WERI-Rb-1 (cell line): ENCODE measurements around the gene GAB3.
"Not testable (repeated sequence)": the region's sequence is repeated elsewhere in the genome, so short reads cannot be mapped to it uniquely, and the experiment has no call there.

Experiments
- DNase-seq: peaks from one replicate; pipeline ENCODE4 v3.0.0-alpha.2; 2020
- H3K27ac ChIP-seq: fragments of 250-450 bp; sonication (Bioruptor Pico); 2 replicates; pipeline ENCODE4 v1.5.1; 2020; ENCODE audit warnings: mild to moderate bottlenecking, moderate library complexity
- H3K27me3 ChIP-seq: fragments of 250-450 bp; sonication (Bioruptor Pico); 2 replicates; pipeline ENCODE4 v1.5.1; 2021; ENCODE audit warnings: mild to moderate bottlenecking, low read depth, moderate library complexity; ENCODE audit not compliant: insufficient read depth, severe bottlenecking
- H3K36me3 ChIP-seq: fragments of 250-450 bp; sonication (Bioruptor Pico); 2 replicates; pipeline ENCODE4 v1.5.1; 2020; ENCODE audit warnings: mild to moderate bottlenecking, moderate library complexity
- H3K4me3 ChIP-seq: 2 replicates; pipeline ENCODE4 v1.5.1; 2011; ENCODE audit warnings: low read depth, mild to moderate bottlenecking, control low read depth, low read length
- H3K9me3 ChIP-seq: fragments of 250-450 bp; sonication (Bioruptor Pico); 2 replicates; pipeline ENCODE4 v1.5.1; 2021; ENCODE audit warnings: mild to moderate bottlenecking, moderate library complexity; ENCODE audit not compliant: severe bottlenecking
- CTCF ChIP-seq: IDR thresholded peaks from 2 replicates; pipeline ENCODE4 v1.5.1; 2011; ENCODE audit warnings: low read depth, mild to moderate bottlenecking, control low read depth, inconsistent platforms, low read length

The GAB3 gene

GRCh38 chrX:154658187-154658586, 92.7 kb downstream of the GAB3 start:
- Histone ChIP-seq H3K27ac (no peak overlapping the region), H3K9me3 (peaks cover 3% of the 10 kb centered on the region), H3K27me3 (peaks cover 19% of the 10 kb centered on the region), H3K36me3 (no peaks in the 10 kb centered on the region), H3K4me3 (no peak overlapping the region)
- DNase-seq: no peak
- no peak for TF ChIP-seq CTCF

GRCh38 chrX:154657226-154657805, 93.6 kb downstream of the GAB3 start:
- H3K27ac ChIP-seq: no peak overlapping the region
- H3K36me3 ChIP-seq: no peaks in the 10 kb centered on the region
- peaks cover 18% of the 10 kb centered on the region for H3K27me3 ChIP-seq
- no peaks in the 10 kb centered on the region for H3K9me3 ChIP-seq
- DNase-seq: no peak
- no peak for TF ChIP-seq CTCF
- H3K4me3 ChIP-seq: no peak overlapping the region

- Histone ChIP-seq H3K27me3 (peaks cover 22% of the 10 kb centered on the region), H3K27ac (no peak overlapping the region), H3K4me3 (no peak overlapping the region), H3K9me3 (no peaks in the 10 kb centered on the region), H3K36me3 (no peaks in the 10 kb centered on the region)
- no peak for TF ChIP-seq CTCF
- no peak for DNase-seq
These were observed 95.1 kb downstream of the GAB3 start for GRCh38 chrX:154655786-154656185.

- no peak for DNase-seq
- H3K9me3 ChIP-seq: no peaks in the 10 kb centered on the region
- no peak overlapping the region for H3K4me3 ChIP-seq
- no peak overlapping the region for H3K27ac ChIP-seq
- peaks cover 22% of the 10 kb centered on the region for H3K27me3 ChIP-seq
- no peak for TF ChIP-seq CTCF
- no peaks in the 10 kb centered on the region for H3K36me3 ChIP-seq
These were observed 95.5 kb downstream of the GAB3 start for GRCh38 chrX:154655346-154655745.

GRCh38 chrX:154654925-154655324, 96.0 kb downstream of the GAB3 start:
- H3K36me3 ChIP-seq: no peaks in the 10 kb centered on the region
- no peaks in the 10 kb centered on the region for H3K9me3 ChIP-seq
- no peak for DNase-seq
- H3K4me3 ChIP-seq: no peak overlapping the region
- H3K27me3 ChIP-seq: peaks cover 24% of the 10 kb centered on the region
- no peak overlapping the region for H3K27ac ChIP-seq
- TF ChIP-seq CTCF: no peak

GRCh38 chrX:154654372-154654771, 96.5 kb downstream of the GAB3 start:
- Histone ChIP-seq H3K4me3 (no peak overlapping the region), H3K9me3 (no peaks in the 10 kb centered on the region), H3K36me3 (no peaks in the 10 kb centered on the region), H3K27ac (no peak overlapping the region), H3K27me3 (peaks cover 30% of the 10 kb centered on the region)
- DNase-seq: no peak
- no peak for TF ChIP-seq CTCF

- H3K4me3 ChIP-seq, DNase-seq, H3K27ac ChIP-seq, H3K36me3 ChIP-seq, H3K9me3 ChIP-seq: not testable (repeated sequence)
- peaks cover 32% of the 10 kb centered on the region for H3K27me3 ChIP-seq
These were observed 97.5 kb downstream of the GAB3 start, which contains the start of gene CTAG2 for GRCh38 chrX:154653413-154653812. Gene CTAG2, minus strand, starts transcription at chrX:154653579. Its CDS starts 64 bp downstream, at chrX:154653515.
